HepG2 (cell line): Measurements from ENCODE around the gene TBC1D7. TPM values are rescaled to one million over a fixed set of nuclear protein-coding genes. Genes with fewer than 3 reads are reported as not detected.

ENCODE experiments used
- ATAC-seq: fragments of 200-7000 bp; cut with Tn5 transposase; 3 replicates; pipeline ENCODE4 v1.9.1; 2020; ENCODE audit warnings: mild to moderate bottlenecking, moderate library complexity
- BruUV-seq: library from RNA; stranded (reverse); fragments of 400-500 nt; replicated peaks from 2 replicates; lab custom pipeline; 2021; lab: Mats Ljungman, UMichigan
- CTCF ChIA-PET: fragments of 300-600 bp; formaldehyde crosslinking; extraction: SDS; loops from one replicate; lab custom pipeline; 2021; ENCODE audit warnings: low total read pairs, inconsistent platforms, low intra/inter-chr PET ratio; lab: Yijun Ruan, JAX
- POLR2A ChIA-PET: fragments of 350-600 bp; sonication (Branson Sonifier 250); formaldehyde crosslinking; loops from one replicate; lab custom pipeline; 2020; ENCODE audit warnings: antibody characterized with exemption, inconsistent platforms; lab: Yijun Ruan, JAX
- DNase-seq: peaks from one replicate; pipeline ENCODE4 v3.0.0-alpha.2; 2015; ENCODE audit warnings: low spot score
- FAIRE-seq: peaks from 3 replicates; lab custom pipeline; 2011; peaks lifted over from hg19 to GRCh38; lab: Jason Lieb, UNC
- H2AFZ ChIP-seq: one replicate; pipeline ENCODE4 v1.6.1; 2011; ENCODE audit warnings: low read length, inconsistent platforms
- H3K27ac ChIP-seq: fragments of 300-600 bp; 3 replicates; pipeline ENCODE4 v1.8.0; 2011; ENCODE audit warnings: mixed run types, mild to moderate bottlenecking, mixed read lengths, low read length, inconsistent platforms; ENCODE audit not compliant: insufficient read depth; ENCODE audit errors: extremely low read length
- H3K27me3 ChIP-seq, 2 experiments: fragments of 200-600 bp in 1 of 2; 2 replicates in 1 of 2; 3 replicates in 1 of 2; pipeline versions ENCODE4 v1.6.0 to v1.8.0; 2011; ENCODE audit warnings: low read length in 2 of 2, mild to moderate bottlenecking in 2 of 2, moderate library complexity in 2 of 2, inconsistent platforms in 1 of 2; ENCODE audit not compliant: insufficient read depth in 2 of 2, control insufficient read depth in 1 of 2
- H3K36me3 ChIP-seq, 2 experiments: fragments of 200-600 bp in 1 of 2; replicated peaks in 1 of 2; 2 replicates in 1 of 2; 3 replicates in 1 of 2; pipeline versions ENCODE4 v1.5.1 to v1.8.0; 2011; ENCODE audit warnings: low read length in 2 of 2, inconsistent platforms in 1 of 2; ENCODE audit not compliant: insufficient read depth in 2 of 2, control insufficient read depth in 1 of 2
- H3K4me1 ChIP-seq: 2 replicates; pipeline ENCODE4 v1.5.1; 2012; ENCODE audit warnings: low read length, inconsistent platforms; ENCODE audit not compliant: insufficient read depth
- H3K4me2 ChIP-seq: 2 replicates; pipeline ENCODE4 v1.6.0; 2011; ENCODE audit warnings: low read depth, low read length, inconsistent platforms
- H3K4me3 ChIP-seq, 3 experiments: fragments of 200-600 bp in 1 of 3; sonication (generic), shearing (Covaris generic) in 1 of 3; replicated peaks in 1 of 3; 2 replicates each; pipeline ENCODE4 v1.5.1; 2011 to 2016; ENCODE audit warnings: low read length in 3 of 3, inconsistent platforms in 2 of 3, low read depth in 2 of 3, mild to moderate bottlenecking in 2 of 3, control low read depth in 1 of 3, mixed read lengths in 1 of 3; ENCODE audit not compliant: insufficient read depth in 1 of 3
- H3K79me2 ChIP-seq: one replicate; pipeline ENCODE4 v1.6.1; 2011; ENCODE audit warnings: low read length, inconsistent platforms; ENCODE audit not compliant: insufficient read depth
- H3K9ac ChIP-seq: 2 replicates; pipeline ENCODE4 v1.6.0; 2011; ENCODE audit warnings: mild to moderate bottlenecking, low read depth, low read length, inconsistent platforms; ENCODE audit not compliant: insufficient read depth
- H3K9me3 ChIP-seq: 2 replicates; pipeline ENCODE4 v1.5.1; 2012; ENCODE audit warnings: mild to moderate bottlenecking, low read length
- H4K20me1 ChIP-seq: 2 replicates; pipeline ENCODE4 v1.6.0; 2011; ENCODE audit warnings: inconsistent platforms, mild to moderate bottlenecking, low read length, moderate library complexity; ENCODE audit not compliant: insufficient read depth
- BHLHE40 ChIP-seq: IDR thresholded peaks from 2 replicates; pipeline ENCODE4 v1.6.1; 2011; ENCODE audit warnings: low read length, improper control_type of control experiment
- SAP130 ChIP-seq: IDR thresholded peaks from 2 replicates; pipeline ENCODE4 v1.6.1; 2016; ENCODE audit warnings: low read depth
- SCMH1 ChIP-seq: sonication (generic); formaldehyde crosslinking; IDR thresholded peaks from 2 replicates; pipeline ENCODE4 v1.9.0; 2021; ENCODE audit warnings: missing genetic modification reagents, mild to moderate bottlenecking, borderline replicate concordance
- TBL1XR1 ChIP-seq: fragments of 150-350 bp; IDR thresholded peaks from 2 replicates; pipeline ENCODE4 v1.6.1; 2014; ENCODE audit warnings: borderline replicate concordance, low read length; ENCODE audit not compliant: partially characterized antibody
- ZNF672 ChIP-seq: sonication (generic); formaldehyde crosslinking; IDR thresholded peaks from 2 replicates; pipeline ENCODE4 v1.8.1; 2022; ENCODE audit warnings: missing genetic modification reagents
- WGBS: methylation state at CpG from one replicate; pipeline ENCODE4 v1.1.6; 2017; ENCODE audit warnings: low lambda C conversion rate; 5-methylcytosine and 5-hydroxymethylcytosine counted together
- in situ Hi-C: cut with HindIII; loops from 2 replicates; pipeline ENCODE4 v1.10.0; 2017; ENCODE audit warnings: low pct_unique_long_range_greater_than_20kb; ENCODE audit not compliant: extremely low pct_ligation_motif_present
- intact Hi-C: fragments of 100-400 bp; cut with micrococcal nuclease; formaldehyde crosslinking; loops from one replicate; pipeline ENCODE4 v1.10.0; 2022; ENCODE audit not compliant: unreplicated experiment
- polyA plus RNA-seq, 8 experiments: library from polyadenylated mRNA; depleted of rRNA in 3 of 8; stranded (reverse) in 7 of 8; unstranded in 1 of 8; fragments of >200 nt; fragmentation: Illumina TruSeq in 4 of 8; extraction: Trizol in 4 of 8; gene quantifications; 2 replicates each; pipeline versions ENCODE4 v1.2.1 to v1.2.3, GENCODE V29; 2011 to 2016; ENCODE audit warnings: low read depth in 4 of 8, missing spikeins in 1 of 8, mixed read lengths in 1 of 8; ENCODE audit not compliant: insufficient read depth in 1 of 8
- total RNA-seq, 5 experiments: library from RNA; depleted of rRNA; stranded (reverse); fragments of >200 nt; fragmentation: Illumina TruSeq; extraction: Trizol; gene quantifications; 2 replicates each; pipeline ENCODE4 v1.2.3, GENCODE V29; 2016; ENCODE audit warnings: low read depth in 1 of 5
- TF ChIP-seq, protein P1 (sequence below): sonication (generic); formaldehyde crosslinking; IDR thresholded peaks from 2 replicates; pipeline ENCODE4 v1.4.0; 2020; ENCODE audit warnings: missing genetic modification reagents, borderline replicate concordance
- TF ChIP-seq, protein P2 (sequence below): sonication (generic); formaldehyde crosslinking; IDR thresholded peaks from 2 replicates; pipeline ENCODE4 v1.4.0; 2020; ENCODE audit warnings: missing genetic modification reagents

The TBC1D7 gene
- total and polyA plus RNA-seq, 2 of the 13 experiments (the other 11 are each of a cell fraction or from before 2014, with no cell fraction given), result 23.3 to 30.8 TPM

DNA sequence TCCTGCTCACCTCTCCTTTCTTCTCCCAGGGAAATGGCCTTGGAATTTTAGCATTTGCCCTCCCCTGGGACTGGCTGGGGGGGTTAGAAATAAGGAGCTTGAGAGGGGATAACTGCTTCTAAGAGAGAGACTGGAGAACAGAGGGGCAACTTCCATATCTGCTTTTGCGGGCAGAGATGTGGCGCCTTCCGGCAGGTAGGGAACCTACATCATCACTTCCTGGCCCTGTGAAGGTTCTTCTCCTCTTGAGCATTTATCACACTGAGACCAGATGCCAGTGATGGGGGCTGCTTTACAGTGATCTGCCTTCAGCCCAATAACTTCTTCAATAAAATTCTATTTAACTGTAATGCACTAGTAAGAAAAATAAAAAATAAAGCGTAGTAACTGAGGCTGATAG is 48.1 kb downstream of the TBC1D7 start:
- Histone ChIP-seq H3K27me3 (no peaks in the 10 kb centered on the region), H2AFZ (no peak overlapping the region), H3K36me3 (no peaks in the 10 kb centered on the region), H3K9me3 (no peaks in the 10 kb centered on the region), H3K4me2 (no peak overlapping the region), H3K9ac (no peak overlapping the region), H3K4me1 (peaks cover 18% of the 10 kb centered on the region), H4K20me1 (no peaks in the 10 kb centered on the region), H3K4me3 (no peak overlapping the region), H3K27ac (no peak overlapping the region), H3K79me2 (no peaks in the 10 kb centered on the region)
- TF ChIP-seq SAP130 (CRISPR knock-in tag), result no peak
- no peak for TF ChIP-seq TBL1XR1
- TF ChIP-seq BHLHE40, result no peak
- TF ChIP-seq, protein P1, sequence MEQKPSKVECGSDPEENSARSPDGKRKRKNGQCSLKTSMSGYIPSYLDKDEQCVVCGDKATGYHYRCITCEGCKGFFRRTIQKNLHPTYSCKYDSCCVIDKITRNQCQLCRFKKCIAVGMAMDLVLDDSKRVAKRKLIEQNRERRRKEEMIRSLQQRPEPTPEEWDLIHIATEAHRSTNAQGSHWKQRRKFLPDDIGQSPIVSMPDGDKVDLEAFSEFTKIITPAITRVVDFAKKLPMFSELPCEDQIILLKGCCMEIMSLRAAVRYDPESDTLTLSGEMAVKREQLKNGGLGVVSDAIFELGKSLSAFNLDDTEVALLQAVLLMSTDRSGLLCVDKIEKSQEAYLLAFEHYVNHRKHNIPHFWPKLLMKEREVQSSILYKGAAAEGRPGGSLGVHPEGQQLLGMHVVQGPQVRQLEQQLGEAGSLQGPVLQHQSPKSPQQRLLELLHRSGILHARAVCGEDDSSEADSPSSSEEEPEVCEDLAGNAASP (CRISPR knock-in tag), result no peak
- no peak for TF ChIP-seq SCMH1
- TF ChIP-seq, protein P2, sequence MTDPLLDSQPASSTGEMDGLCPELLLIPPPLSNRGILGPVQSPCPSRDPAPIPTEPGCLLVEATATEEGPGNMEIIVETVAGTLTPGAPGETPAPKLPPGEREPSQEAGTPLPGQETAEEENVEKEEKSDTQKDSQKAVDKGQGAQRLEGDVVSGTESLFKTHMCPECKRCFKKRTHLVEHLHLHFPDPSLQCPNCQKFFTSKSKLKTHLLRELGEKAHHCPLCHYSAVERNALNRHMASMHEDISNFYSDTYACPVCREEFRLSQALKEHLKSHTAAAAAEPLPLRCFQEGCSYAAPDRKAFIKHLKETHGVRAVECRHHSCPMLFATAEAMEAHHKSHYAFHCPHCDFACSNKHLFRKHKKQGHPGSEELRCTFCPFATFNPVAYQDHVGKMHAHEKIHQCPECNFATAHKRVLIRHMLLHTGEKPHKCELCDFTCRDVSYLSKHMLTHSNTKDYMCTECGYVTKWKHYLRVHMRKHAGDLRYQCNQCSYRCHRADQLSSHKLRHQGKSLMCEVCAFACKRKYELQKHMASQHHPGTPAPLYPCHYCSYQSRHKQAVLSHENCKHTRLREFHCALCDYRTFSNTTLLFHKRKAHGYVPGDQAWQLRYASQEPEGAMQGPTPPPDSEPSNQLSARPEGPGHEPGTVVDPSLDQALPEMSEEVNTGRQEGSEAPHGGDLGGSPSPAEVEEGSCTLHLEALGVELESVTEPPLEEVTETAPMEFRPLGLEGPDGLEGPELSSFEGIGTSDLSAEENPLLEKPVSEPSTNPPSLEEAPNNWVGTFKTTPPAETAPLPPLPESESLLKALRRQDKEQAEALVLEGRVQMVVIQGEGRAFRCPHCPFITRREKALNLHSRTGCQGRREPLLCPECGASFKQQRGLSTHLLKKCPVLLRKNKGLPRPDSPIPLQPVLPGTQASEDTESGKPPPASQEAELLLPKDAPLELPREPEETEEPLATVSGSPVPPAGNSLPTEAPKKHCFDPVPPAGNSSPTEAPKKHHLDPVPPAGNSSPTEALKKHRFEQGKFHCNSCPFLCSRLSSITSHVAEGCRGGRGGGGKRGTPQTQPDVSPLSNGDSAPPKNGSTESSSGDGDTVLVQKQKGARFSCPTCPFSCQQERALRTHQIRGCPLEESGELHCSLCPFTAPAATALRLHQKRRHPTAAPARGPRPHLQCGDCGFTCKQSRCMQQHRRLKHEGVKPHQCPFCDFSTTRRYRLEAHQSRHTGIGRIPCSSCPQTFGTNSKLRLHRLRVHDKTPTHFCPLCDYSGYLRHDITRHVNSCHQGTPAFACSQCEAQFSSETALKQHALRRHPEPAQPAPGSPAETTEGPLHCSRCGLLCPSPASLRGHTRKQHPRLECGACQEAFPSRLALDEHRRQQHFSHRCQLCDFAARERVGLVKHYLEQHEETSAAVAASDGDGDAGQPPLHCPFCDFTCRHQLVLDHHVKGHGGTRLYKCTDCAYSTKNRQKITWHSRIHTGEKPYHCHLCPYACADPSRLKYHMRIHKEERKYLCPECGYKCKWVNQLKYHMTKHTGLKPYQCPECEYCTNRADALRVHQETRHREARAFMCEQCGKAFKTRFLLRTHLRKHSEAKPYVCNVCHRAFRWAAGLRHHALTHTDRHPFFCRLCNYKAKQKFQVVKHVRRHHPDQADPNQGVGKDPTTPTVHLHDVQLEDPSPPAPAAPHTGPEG (CRISPR knock-in tag), result no peak
- TF ChIP-seq ZNF672 (CRISPR knock-in tag), result no peak
- FAIRE-seq, result no peak
- POLR2A ChIA-PET, result no interaction called here
- BruUV-seq, result no TSS peak
- CTCF ChIA-PET, result no interaction called here
- ATAC-seq, result no peak
- intact Hi-C loops, result no loop called here
- no peak for DNase-seq
- in situ Hi-C loops, result no loop called here
- WGBS, result 75% methylated on average over 4 of the region's 4 CpGs
